GM13976 (cell line): ENCODE measurements around the gene SMC6.

Experiments
- DNase-seq: peaks from one replicate; pipeline ENCODE4 v3.0.0; 2012; ENCODE audit warnings: low spot score
- CTCF ChIP-seq: IDR thresholded peaks from 2 replicates; pipeline ENCODE4 v1.5.1; 2012; ENCODE audit warnings: borderline replicate concordance, mild to moderate bottlenecking; ENCODE audit not compliant: insufficient read depth; ENCODE audit errors: extremely low read depth, missing control alignments, control extremely low read depth
- in situ Hi-C: fragments of 300-500 bp; cut with MboI; formaldehyde crosslinking; loops from one replicate; pipeline ENCODE4 v1.12.0; 2022; ENCODE audit warnings: low sequenced_read_pairs, mixed read lengths, inconsistent platforms; ENCODE audit not compliant: unreplicated experiment

Gene SMC6

GRCh38 chr2:17682098-17682857, 71.3 kb downstream of the SMC6 start:
- no peak for TF ChIP-seq CTCF
- in situ Hi-C loops = no loop called here
- no peak for DNase-seq

- TF ChIP-seq CTCF = no peak
- no peak for DNase-seq
- in situ Hi-C loops = no loop called here
These were observed 73.5 kb downstream of the SMC6 start for GRCh38 chr2:17680119-17680518.

GRCh38 chr2:17674817-17675216, 78.8 kb downstream of the SMC6 start:
- in situ Hi-C loops = loop anchor here (25.0 kb wide), 1 partner anchor 913 kb away; no protein-coding TSS in a partner anchor

GRCh38 chr2:17672583-17673317, 80.9 kb downstream of the SMC6 start:
- in situ Hi-C loops = loop anchor here (25.0 kb wide), 1 partner anchor 910 kb away; no protein-coding TSS in a partner anchor
- DNase-seq = no peak
- TF ChIP-seq CTCF = no peak

More at GRCh38 chr2:17674817-17675216, 78.8 kb downstream of the SMC6 start:
- no peak for TF ChIP-seq CTCF
- DNase-seq = no peak

- no peak for DNase-seq
- in situ Hi-C loops = loop anchor here (25.0 kb wide), 1 partner anchor 906 kb away; no protein-coding TSS in a partner anchor
These were observed 85.7 kb downstream of the SMC6 start for GRCh38 chr2:17667898-17668297.

More at GRCh38 chr2:17667898-17668297, 85.7 kb downstream of the SMC6 start:
- TF ChIP-seq CTCF = no peak
